KOPT-K1 (cell line): ENCODE measurements around the gene UCN2.

Experiments
- H3K27ac ChIP-seq: fragments of 200-600 bp; sonication (generic); 2 replicates; pipeline ENCODE4 v1.5.1; 2016; ENCODE audit warnings: antibody characterized with exemption, mild to moderate bottlenecking, low read depth, low read length; ENCODE audit not compliant: poor library complexity, severe bottlenecking
- H3K36me3 ChIP-seq: fragments of 200-600 bp; sonication (generic); 2 replicates; pipeline ENCODE4 v1.5.1; 2017; ENCODE audit warnings: antibody characterized with exemption, mild to moderate bottlenecking, low read length, moderate library complexity; ENCODE audit not compliant: insufficient read depth
- H3K9me3 ChIP-seq: fragments of 200-600 bp; sonication (generic); 2 replicates; pipeline ENCODE4 v1.5.1; 2017; ENCODE audit warnings: antibody characterized with exemption, low read length, mild to moderate bottlenecking; ENCODE audit not compliant: insufficient read depth, poor library complexity, severe bottlenecking

The UCN2 gene

GRCh38 chr3:48595075-48595525 is 31.5 kb upstream of the UCN2 start, which contains the start of gene COL7A1:
Gene COL7A1 (minus strand): TSS chr3:48595329. CDS start chr3:48595159, 170 bp downstream.
- H3K27ac ChIP-seq: no peak within 1 kb of the TSS
- H3K36me3 ChIP-seq: peaks cover 36% of the 10 kb centered on the region
- no peaks in the 10 kb centered on the region for H3K9me3 ChIP-seq

GRCh38 chr3:48594417-48595049 is 31.0 kb upstream of the UCN2 start:
- no peak overlapping the region for H3K27ac ChIP-seq
- H3K9me3 ChIP-seq: no peaks in the 10 kb centered on the region
- H3K36me3 ChIP-seq: peaks cover 30% of the 10 kb centered on the region

- no peak overlapping the region for H3K27ac ChIP-seq
- H3K9me3 ChIP-seq: no peaks in the 10 kb centered on the region
- peaks cover 18% of the 10 kb centered on the region for H3K36me3 ChIP-seq
Measured at GRCh38 chr3:48593337-48593736, 29.8 kb upstream of the UCN2 start.

- H3K36me3 ChIP-seq: peaks cover 11% of the 10 kb centered on the region; the same call in 1 of the 2 replicates
- H3K27ac ChIP-seq: no peak overlapping the region
- no peaks in the 10 kb centered on the region for H3K9me3 ChIP-seq
Measured at GRCh38 chr3:48592519-48593087, 29.0 kb upstream of the UCN2 start.

- Histone ChIP-seq H3K36me3 (peaks cover 5% of the 10 kb centered on the region; the same call in 1 of the 2 replicates), H3K9me3 (no peaks in the 10 kb centered on the region), H3K27ac (no peak overlapping the region)
Measured at GRCh38 chr3:48591886-48592518, 28.4 kb upstream of the UCN2 start.

GRCh38 chr3:48591436-48591835 is 27.9 kb upstream of the UCN2 start:
- no peak overlapping the region for H3K27ac ChIP-seq
- no peaks in the 10 kb centered on the region for H3K9me3 ChIP-seq

GRCh38 chr3:48588230-48588629 is 24.6 kb upstream of the UCN2 start:
- Histone ChIP-seq H3K9me3 (no peaks in the 10 kb centered on the region), H3K36me3 (no peaks in the 10 kb centered on the region), H3K27ac (no peak overlapping the region)

More at GRCh38 chr3:48591436-48591835, 27.9 kb upstream of the UCN2 start:
- H3K36me3 ChIP-seq: no peaks in the 10 kb centered on the region

GRCh38 chr3:48587686-48588085 is 24.1 kb upstream of the UCN2 start:
- Histone ChIP-seq H3K27ac (no peak overlapping the region), H3K36me3 (no peaks in the 10 kb centered on the region), H3K9me3 (no peaks in the 10 kb centered on the region)

- Histone ChIP-seq H3K27ac (no peak overlapping the region), H3K36me3 (no peaks in the 10 kb centered on the region)
Measured at GRCh38 chr3:48585411-48585810, 21.8 kb upstream of the UCN2 start.

GRCh38 chr3:48584836-48585235 is 21.3 kb upstream of the UCN2 start:
- no peak overlapping the region for H3K27ac ChIP-seq
- H3K9me3 ChIP-seq: no peaks in the 10 kb centered on the region
- H3K36me3 ChIP-seq: no peaks in the 10 kb centered on the region

More at GRCh38 chr3:48585411-48585810, 21.8 kb upstream of the UCN2 start:
- no peaks in the 10 kb centered on the region for H3K9me3 ChIP-seq

- Histone ChIP-seq H3K27ac (no peak overlapping the region), H3K36me3 (no peaks in the 10 kb centered on the region), H3K9me3 (no peaks in the 10 kb centered on the region)
Measured at GRCh38 chr3:48581621-48582481, 18.3 kb upstream of the UCN2 start.

- Histone ChIP-seq H3K36me3 (no peaks in the 10 kb centered on the region), H3K9me3 (no peaks in the 10 kb centered on the region), H3K27ac (no peak overlapping the region)
Measured at GRCh38 chr3:48576647-48577046, 13.1 kb upstream of the UCN2 start.

- H3K36me3 ChIP-seq: no peaks in the 10 kb centered on the region
- H3K27ac ChIP-seq: no peak overlapping the region
- H3K9me3 ChIP-seq: no peaks in the 10 kb centered on the region
Measured at GRCh38 chr3:48575366-48575765, 11.8 kb upstream of the UCN2 start.

- H3K27ac ChIP-seq: no peak overlapping the region
- no peaks in the 10 kb centered on the region for H3K36me3 ChIP-seq
- no peaks in the 10 kb centered on the region for H3K9me3 ChIP-seq
Measured at GRCh38 chr3:48573973-48574585, 10.5 kb upstream of the UCN2 start.
